CD8-positive, alpha-beta memory T cell (primary cell): Measurements from ENCODE around the gene PIEZO1. TPM values are rescaled to one million over a fixed set of nuclear protein-coding genes. Genes with fewer than 3 reads are reported as not detected.

ENCODE experiments used
- CTCF ChIA-PET: fragments of 350-600 bp; sonication (Branson Sonifier 250); formaldehyde crosslinking; loops from one replicate; lab custom pipeline; 2021; ENCODE audit warnings: antibody characterized with exemption; lab: Charles Lee
- POLR2A ChIA-PET: fragments of 350-600 bp; sonication (Branson Sonifier 250); formaldehyde crosslinking; loops from one replicate; lab custom pipeline; 2021; ENCODE audit warnings: antibody characterized with exemption; lab: Charles Lee
- DNase-seq, 5 donors: peaks; one replicate each; pipeline versions ENCODE4 v3.0.0 to v3.0.0-alpha.2; 2020 to 2022; ENCODE audit warnings: mixed read lengths in 1 of 5
- H3K27ac ChIP-seq: one replicate; pipeline ENCODE4 v1.7.0; 2013; ENCODE audit warnings: low read depth, mild to moderate bottlenecking, low read length, moderate library complexity
- H3K27me3 ChIP-seq: 2 replicates; pipeline ENCODE4 v1.7.0; 2013; ENCODE audit warnings: low read length, mild to moderate bottlenecking; ENCODE audit not compliant: insufficient read depth, poor library complexity, severe bottlenecking
- H3K36me3 ChIP-seq: 2 replicates; pipeline ENCODE4 v1.7.0; 2013; ENCODE audit warnings: mild to moderate bottlenecking, low read length, moderate library complexity; ENCODE audit not compliant: insufficient read depth
- H3K4me1 ChIP-seq: 2 replicates; pipeline ENCODE4 v1.7.0; 2013; ENCODE audit warnings: mild to moderate bottlenecking, low read length, moderate library complexity; ENCODE audit not compliant: insufficient read depth
- H3K4me3 ChIP-seq: 2 replicates; pipeline ENCODE4 v1.7.0; 2013; ENCODE audit warnings: mild to moderate bottlenecking, low read length
- H3K9me3 ChIP-seq: 2 replicates; pipeline ENCODE4 v1.7.0; 2013; ENCODE audit warnings: mild to moderate bottlenecking, low read length
- H3K27ac Mint-ChIP-seq, 8 donors: one replicate each; pipeline ENCODE4 v1.8.0; 2020 to 2021; ENCODE audit warnings: mixed read lengths in 8 of 8, mild to moderate bottlenecking in 6 of 8, inconsistent platforms in 3 of 8, moderate library complexity in 3 of 8
- H3K27me3 Mint-ChIP-seq, 2 donors: one replicate each; pipeline ENCODE4 v1.8.0; 2020 to 2021; ENCODE audit warnings: mixed read lengths in 2 of 2, mild to moderate bottlenecking in 1 of 2, moderate library complexity in 1 of 2
- H3K36me3 Mint-ChIP-seq, 3 donors: one replicate each; pipeline ENCODE4 v1.8.0; 2020 to 2021; ENCODE audit warnings: mixed read lengths in 3 of 3, inconsistent platforms in 1 of 3, mild to moderate bottlenecking in 1 of 3
- H3K4me1 Mint-ChIP-seq, 3 donors: one replicate each; pipeline ENCODE4 v1.8.0; 2020 to 2021; ENCODE audit warnings: mixed read lengths in 3 of 3, inconsistent platforms in 1 of 3, mild to moderate bottlenecking in 1 of 3
- H3K4me3 Mint-ChIP-seq, 7 donors: one replicate each; pipeline ENCODE4 v1.8.0; 2020 to 2021; ENCODE audit warnings: mixed read lengths in 7 of 7, mild to moderate bottlenecking in 6 of 7, moderate library complexity in 4 of 7, inconsistent platforms in 2 of 7
- H3K9me3 Mint-ChIP-seq, 5 donors: one replicate each; pipeline ENCODE4 v1.8.0; 2020 to 2022; ENCODE audit warnings: mixed read lengths in 5 of 5, mild to moderate bottlenecking in 3 of 5, moderate library complexity in 2 of 5, inconsistent platforms in 1 of 5
- polyA plus RNA-seq: library from polyadenylated mRNA; unstranded; fragments of 300-500 nt; fragmentation: Illumina TruSeq; gene quantifications from one replicate; pipeline ENCODE4 v1.2.3, GENCODE V29; 2021
- total RNA-seq, 2 experiments: library from RNA; stranded (reverse); gene quantifications; one replicate each; pipeline ENCODE4 v1.2.3, GENCODE V29; 2021

PIEZO1 gene
- total and polyA plus RNA-seq, 3 experiments from 2014 or later = 58.4 to 230 (median 215) TPM

DNA sequence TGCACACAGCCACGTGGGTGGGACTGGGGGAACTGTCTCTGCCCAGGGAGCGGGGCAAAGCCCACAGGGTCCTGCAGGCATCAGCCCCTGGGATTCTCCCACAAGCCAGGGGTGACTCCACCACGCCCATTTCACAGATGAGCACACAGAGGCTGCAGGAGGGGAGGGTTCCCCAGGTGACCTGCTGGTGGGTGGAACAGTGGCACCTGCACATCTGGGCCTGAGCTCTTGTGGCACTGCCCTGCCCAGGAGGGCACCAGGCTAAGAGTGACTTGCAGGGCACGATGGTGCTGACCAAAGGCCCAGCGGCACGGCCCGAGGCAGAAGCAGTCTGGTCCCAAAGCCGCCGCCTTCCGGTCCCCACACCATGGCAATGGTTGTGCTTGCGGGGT, 23.9 kb downstream of the PIEZO1 start:
- DNase-seq = no peak
- H3K36me3 Mint-ChIP-seq = peaks cover 0 to 27% (median 1%) of the 10 kb centered on the region in 3 donors
- POLR2A ChIA-PET = no interaction called here
- no peak overlapping the region for H3K4me3 Mint-ChIP-seq
- Histone ChIP-seq H3K27me3 (no peaks in the 10 kb centered on the region), H3K36me3 (no peaks in the 10 kb centered on the region), H3K27ac (no peak overlapping the region), H3K9me3 (no peaks in the 10 kb centered on the region), H3K4me3 (no peak overlapping the region), H3K4me1 (peaks cover 21% of the 10 kb centered on the region)
- H3K27me3 Mint-ChIP-seq = no peaks in the 10 kb centered on the region
- no peaks in the 10 kb centered on the region for H3K9me3 Mint-ChIP-seq
- CTCF ChIA-PET = interaction anchor here (2.3 to 3.9 kb wide), 2 partner anchors 20 to 24 kb away, joined by 16 to 18 read pairs; no protein-coding TSS in a partner anchor
- peaks cover 23 to 62% (median 27%) of the 10 kb centered on the region in 3 donors for H3K4me1 Mint-ChIP-seq
- peak overlapping the region in 1 of 8 donors; percentile 37 for H3K27ac Mint-ChIP-seq

DNA sequence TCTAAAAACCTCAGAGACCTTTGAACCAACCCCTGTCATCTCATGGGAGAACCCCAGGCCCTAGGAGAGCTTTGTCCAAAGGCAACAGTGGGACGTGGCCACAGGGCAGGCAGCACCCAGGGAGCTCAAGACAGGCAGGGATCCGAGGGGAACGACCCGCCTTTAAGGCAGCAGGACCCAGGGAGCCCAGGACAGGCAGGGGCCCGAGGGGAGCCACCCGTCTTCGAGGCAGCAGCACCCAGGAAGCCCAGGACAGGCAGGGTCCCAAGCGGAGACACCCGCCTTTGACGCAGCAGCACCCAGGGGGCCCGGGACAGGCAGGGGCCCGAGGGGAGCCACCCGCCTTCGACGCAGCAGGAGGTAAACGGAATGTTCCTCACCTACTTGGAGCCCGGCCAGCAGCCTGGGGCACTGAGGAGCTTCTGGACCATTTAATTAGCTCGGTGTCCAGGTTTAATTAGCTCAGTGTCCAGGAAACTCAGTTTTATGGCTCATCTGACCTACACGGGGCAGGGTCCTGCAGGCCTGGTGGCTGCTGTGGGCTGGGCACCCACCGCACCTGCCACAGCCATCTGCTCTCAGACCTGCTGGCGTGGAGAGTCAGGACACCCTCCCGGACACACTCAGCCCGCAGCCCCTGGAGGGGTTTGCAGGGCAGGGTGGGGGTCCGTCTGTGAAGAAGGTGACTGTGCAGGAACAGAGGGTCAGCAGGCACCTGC, 24.4 kb downstream of the PIEZO1 start:
- peak overlapping the region in 3 of 8 donors; percentile 7 to 80 (median 64) for H3K27ac Mint-ChIP-seq
- peaks cover 19 to 58% (median 23%) of the 10 kb centered on the region in 3 donors for H3K4me1 Mint-ChIP-seq
- Histone ChIP-seq H3K27ac (peak overlapping the region; percentile 20), H3K4me3 (no peak overlapping the region), H3K9me3 (no peaks in the 10 kb centered on the region), H3K4me1 (peaks cover 21% of the 10 kb centered on the region), H3K36me3 (no peaks in the 10 kb centered on the region), H3K27me3 (no peaks in the 10 kb centered on the region)
- peaks cover 0 to 24% (median 1%) of the 10 kb centered on the region in 3 donors for H3K36me3 Mint-ChIP-seq
- no peak overlapping the region for H3K4me3 Mint-ChIP-seq
- ChIA-PET CTCF (interaction anchor here (1.1 to 2.3 kb wide), 3 partner anchors 13 to 97 kb away, joined by 4 to 16 read pairs (median 7); no protein-coding TSS in a partner anchor), POLR2A (no interaction called here)
- H3K27me3 Mint-ChIP-seq = no peaks in the 10 kb centered on the region
- DNase-seq = no peak
- H3K9me3 Mint-ChIP-seq = no peaks in the 10 kb centered on the region

DNA sequence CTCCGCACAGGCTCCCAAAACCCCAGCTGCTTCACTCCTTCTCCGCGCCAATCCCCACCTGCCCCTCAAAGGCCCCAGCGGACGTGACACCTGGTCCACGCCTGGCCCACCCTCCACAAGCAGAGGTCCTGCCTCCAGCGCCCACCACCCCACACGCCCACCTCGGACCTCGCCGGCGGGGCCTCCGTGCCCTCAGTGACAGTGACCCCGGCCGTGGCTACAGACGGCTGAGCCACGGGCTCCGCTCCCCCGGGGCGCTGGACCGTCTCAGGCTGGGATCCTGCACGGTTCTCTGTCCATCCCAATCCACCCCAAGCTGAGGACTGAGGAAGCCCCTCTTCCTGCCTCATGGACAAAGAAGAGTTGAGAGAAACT, 25.1 kb downstream of the PIEZO1 start:
- Histone ChIP-seq H3K27me3 (no peaks in the 10 kb centered on the region), H3K4me1 (peaks cover 21% of the 10 kb centered on the region), H3K27ac (peak overlapping the region; percentile 38), H3K4me3 (no peak overlapping the region), H3K9me3 (no peaks in the 10 kb centered on the region), H3K36me3 (no peaks in the 10 kb centered on the region)
- peaks cover 0 to 25% (median 1%) of the 10 kb centered on the region in 3 donors for H3K36me3 Mint-ChIP-seq
- H3K27me3 Mint-ChIP-seq = no peaks in the 10 kb centered on the region
- peak overlapping the region in 3 of 8 donors; percentile 7 to 80 (median 64) for H3K27ac Mint-ChIP-seq
- H3K4me1 Mint-ChIP-seq = peaks cover 19 to 58% (median 23%) of the 10 kb centered on the region in 3 donors
- H3K9me3 Mint-ChIP-seq = no peaks in the 10 kb centered on the region
- CTCF ChIA-PET = interaction anchor here (1.1 to 2.3 kb wide), 3 partner anchors 13 to 98 kb away, joined by 4 to 16 read pairs (median 7); no protein-coding TSS in a partner anchor
- POLR2A ChIA-PET = interaction anchor here (1.0 kb wide), 1 partner anchor 20 kb away, joined by 4 read pairs; no protein-coding TSS in a partner anchor
- no peak overlapping the region for H3K4me3 Mint-ChIP-seq
- DNase-seq = no peak

DNA sequence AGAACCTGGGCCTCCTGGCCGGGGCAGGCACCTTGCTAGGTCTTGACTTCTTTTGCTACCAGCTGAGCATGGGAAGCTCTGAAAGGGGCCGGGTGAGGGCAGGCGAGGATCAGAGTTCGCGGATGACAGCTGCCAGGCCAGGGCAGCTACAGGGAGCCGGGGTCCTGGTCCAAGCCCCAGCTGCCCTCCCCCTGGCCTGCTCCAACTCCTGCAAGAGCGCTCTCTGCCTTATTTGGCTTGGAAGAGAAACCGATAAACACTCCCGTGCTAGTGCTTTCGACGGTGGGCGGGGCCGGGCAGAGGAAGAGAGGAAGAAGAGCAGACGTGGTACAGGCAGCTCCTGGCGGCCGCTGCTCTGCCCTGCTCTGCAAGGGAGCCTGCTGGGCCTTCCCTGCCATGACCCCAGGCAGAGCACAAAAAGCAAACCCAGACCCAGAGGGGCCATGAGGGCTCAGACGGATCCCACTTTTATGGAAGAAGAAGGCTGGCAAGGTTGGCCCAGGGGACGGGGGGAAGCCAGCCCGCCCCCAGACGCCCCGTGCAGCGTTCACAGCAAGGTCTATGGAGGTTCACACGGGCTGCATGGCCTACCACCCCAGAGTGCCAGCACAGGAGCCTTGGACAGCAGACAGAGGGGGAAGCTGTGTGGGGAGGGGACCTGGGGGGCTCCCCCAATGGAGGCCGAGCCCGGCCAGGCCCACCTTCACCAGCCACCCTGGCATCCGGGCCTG, 25.6 kb downstream of the PIEZO1 start:
- H3K27ac ChIP-seq = peak overlapping the region; percentile 38
- H3K4me3 Mint-ChIP-seq = peak overlapping the region in 6 of 7 donors; percentile 54 to 83 (median 68)
- CTCF ChIA-PET = interaction anchor here (1.0 to 2.3 kb wide), 6 partner anchors 12 to 98 kb away, joined by 4 to 16 read pairs (median 5); no protein-coding TSS in a partner anchor

DNA sequence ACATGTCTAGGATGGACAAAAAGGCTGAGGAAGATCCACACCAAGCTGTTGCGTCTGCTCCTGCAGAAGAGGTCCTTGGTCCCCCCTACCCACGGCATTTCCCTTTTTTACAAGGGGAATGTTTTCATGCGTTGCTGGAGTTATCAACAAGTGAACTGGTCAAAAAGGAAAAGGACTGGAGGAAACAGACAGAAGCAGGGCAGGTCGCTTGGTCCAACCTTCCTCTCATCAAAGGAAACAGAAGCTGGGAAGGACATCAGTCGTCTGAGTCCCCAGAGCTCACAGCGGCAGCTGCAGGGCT, 26.1 kb downstream of the PIEZO1 start:
- H3K9me3 ChIP-seq = no peaks in the 10 kb centered on the region
- Mint-ChIP-seq H3K27ac (peak overlapping the region in 7 of 8 donors; percentile 43 to 93 (median 87)), H3K9me3 (no peaks in the 10 kb centered on the region), H3K4me3 (peak overlapping the region in 3 of 7 donors; percentile 38 to 75 (median 58)), H3K36me3 (peaks cover 0 to 21% (median 1%) of the 10 kb centered on the region in 3 donors), H3K27me3 (no peaks in the 10 kb centered on the region), H3K4me1 (peaks cover 19 to 54% (median 23%) of the 10 kb centered on the region in 3 donors)
- peaks cover 21% of the 10 kb centered on the region for H3K4me1 ChIP-seq
- no peaks in the 10 kb centered on the region for H3K27me3 ChIP-seq
- no peak overlapping the region for H3K4me3 ChIP-seq
- CTCF ChIA-PET = interaction anchor here (1.0 to 2.3 kb wide), 5 partner anchors 13 to 99 kb away, joined by 4 to 16 read pairs (median 5); no protein-coding TSS in a partner anchor
- DNase-seq = no peak
- H3K36me3 ChIP-seq = no peaks in the 10 kb centered on the region
- POLR2A ChIA-PET = interaction anchor here (1.0 kb wide), 1 partner anchor 22 kb away, joined by 4 read pairs; no protein-coding TSS in a partner anchor
- peak overlapping the region; percentile 38 for H3K27ac ChIP-seq

More for the DNA sequence above, 25.6 kb downstream of the PIEZO1 start:
- no peaks in the 10 kb centered on the region for H3K36me3 ChIP-seq
- POLR2A ChIA-PET = interaction anchor here (1.0 kb wide), 1 partner anchor 21 kb away, joined by 4 read pairs; no protein-coding TSS in a partner anchor
- H3K9me3 ChIP-seq = no peaks in the 10 kb centered on the region
- Mint-ChIP-seq H3K27me3 (no peaks in the 10 kb centered on the region), H3K36me3 (peaks cover 0 to 25% (median 1%) of the 10 kb centered on the region in 3 donors), H3K27ac (peak overlapping the region in 7 of 8 donors; percentile 37 to 93 (median 85)), H3K4me1 (peaks cover 19 to 58% (median 23%) of the 10 kb centered on the region in 3 donors), H3K9me3 (no peaks in the 10 kb centered on the region)
- H3K4me3 ChIP-seq = no peak overlapping the region
- peak in 4 of 5 donors; percentile 31 to 73 (median 38) for DNase-seq
- peaks cover 21% of the 10 kb centered on the region for H3K4me1 ChIP-seq
- H3K27me3 ChIP-seq = no peaks in the 10 kb centered on the region

DNA sequence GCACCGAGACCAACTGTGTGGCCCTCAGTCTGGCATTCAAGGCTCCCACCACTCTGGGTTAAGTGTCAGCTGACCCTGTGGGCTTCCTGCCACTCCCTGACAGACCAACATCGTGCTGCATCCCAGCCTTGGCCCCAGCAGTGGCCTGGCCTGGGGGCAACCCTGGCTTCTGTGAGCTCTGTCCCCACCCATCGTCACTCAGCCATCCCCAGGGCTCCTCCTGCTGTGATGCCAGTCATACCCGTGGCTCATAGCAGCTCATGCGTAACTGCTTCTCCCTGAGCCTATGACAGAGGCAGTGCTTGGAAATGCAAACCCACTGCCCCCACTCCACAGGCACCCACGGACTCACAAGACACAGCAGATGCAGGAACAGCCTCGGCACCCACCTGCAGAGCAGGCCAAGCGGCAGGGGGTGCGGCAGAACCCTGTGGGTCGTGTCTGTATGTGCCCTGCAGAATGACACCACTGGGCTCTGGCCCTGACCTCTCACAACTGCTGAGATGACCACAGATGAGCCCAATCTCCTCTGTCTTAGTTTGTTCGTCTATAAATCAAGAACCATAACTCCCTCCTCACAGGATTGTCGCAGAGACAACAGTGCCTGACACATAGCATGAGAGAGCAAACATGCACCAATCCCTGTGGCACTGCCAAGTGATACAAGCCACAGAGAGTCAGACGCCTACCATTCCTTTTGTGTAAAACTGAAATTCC, 26.6 kb downstream of the PIEZO1 start:
- peak overlapping the region; percentile 12 for H3K27ac ChIP-seq
- no peaks in the 10 kb centered on the region for H3K9me3 ChIP-seq
- Mint-ChIP-seq H3K27me3 (no peaks in the 10 kb centered on the region), H3K4me3 (peak overlapping the region in 2 of 7 donors; percentile 38 to 61), H3K4me1 (peaks cover 20 to 53% (median 22%) of the 10 kb centered on the region in 3 donors), H3K27ac (peak overlapping the region in 7 of 8 donors; percentile 43 to 93 (median 79)), H3K36me3 (peaks cover 0 to 19% (median 1%) of the 10 kb centered on the region in 3 donors), H3K9me3 (no peaks in the 10 kb centered on the region)
- no peak for DNase-seq
- H3K36me3 ChIP-seq = no peaks in the 10 kb centered on the region
- no peaks in the 10 kb centered on the region for H3K27me3 ChIP-seq
- H3K4me3 ChIP-seq = no peak overlapping the region
- CTCF ChIA-PET = interaction anchor here (1.0 to 1.8 kb wide), 5 partner anchors 13 to 99 kb away, joined by 4 to 7 read pairs (median 5); no protein-coding TSS in a partner anchor
- peaks cover 21% of the 10 kb centered on the region for H3K4me1 ChIP-seq
- POLR2A ChIA-PET = interaction anchor here (1.0 kb wide), 1 partner anchor 21 kb away, joined by 3 read pairs; no protein-coding TSS in a partner anchor

DNA sequence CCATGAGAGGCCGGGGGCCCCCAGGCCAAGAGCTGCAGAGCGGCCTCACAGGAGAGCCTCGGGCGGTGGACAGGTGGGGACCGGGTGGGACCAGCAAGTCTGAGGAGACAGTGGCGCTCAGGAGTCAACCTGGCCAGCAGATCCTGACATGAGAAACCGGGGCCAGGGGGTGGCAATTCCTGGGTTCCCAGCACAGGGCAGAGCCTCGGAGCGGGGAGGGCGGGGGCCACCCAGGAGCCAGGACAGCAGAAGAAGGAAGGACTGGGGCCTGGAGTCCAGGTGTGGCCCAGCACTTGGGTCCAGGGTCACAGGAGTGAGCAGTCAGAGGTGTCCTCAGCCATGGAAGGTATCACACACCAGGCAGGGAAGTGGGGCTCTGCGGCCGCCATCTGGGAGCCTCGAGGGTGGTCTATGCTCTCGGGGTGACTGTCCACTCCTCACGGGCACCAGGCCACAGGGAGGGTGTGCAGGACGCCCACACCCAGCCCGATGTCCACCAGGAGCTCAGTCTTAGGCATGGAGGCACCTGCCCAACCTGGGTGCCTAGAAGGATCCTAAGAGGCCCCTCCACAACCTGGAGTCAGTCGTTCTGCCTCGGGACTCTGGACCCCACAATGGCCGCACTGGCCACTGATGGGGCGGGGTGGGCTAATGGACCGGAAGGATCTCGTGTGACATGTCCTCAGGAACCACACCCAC, 29.1 kb downstream of the PIEZO1 start:
- no peaks in the 10 kb centered on the region for H3K27me3 Mint-ChIP-seq
- no peak overlapping the region for H3K4me3 ChIP-seq
- POLR2A ChIA-PET = no interaction called here

More for the DNA sequence above, 29.1 kb downstream of the PIEZO1 start:
- H3K9me3 ChIP-seq = no peaks in the 10 kb centered on the region
- Mint-ChIP-seq H3K4me1 (peaks cover 16 to 47% (median 20%) of the 10 kb centered on the region in 3 donors), H3K9me3 (no peaks in the 10 kb centered on the region), H3K4me3 (no peak overlapping the region), H3K27ac (peak overlapping the region in 1 of 8 donors; percentile 29), H3K36me3 (peaks cover 0 to 24% (median 0%) of the 10 kb centered on the region in 3 donors)
- no peak overlapping the region for H3K27ac ChIP-seq
- H3K36me3 ChIP-seq = no peaks in the 10 kb centered on the region
- no peak for DNase-seq
- CTCF ChIA-PET = interaction anchor here (1.5 to 5.3 kb wide), 2 partner anchors 19 to 28 kb away, joined by 3 to 30 read pairs; no protein-coding TSS in a partner anchor
- H3K4me1 ChIP-seq = peaks cover 21% of the 10 kb centered on the region
- no peaks in the 10 kb centered on the region for H3K27me3 ChIP-seq
